Panc1 (cell line): ENCODE measurements around the gene CHST15.
A peak's percentile ranks its signal among the peaks of the same experiment; 100 is the strongest.

Experiments
- CTCF ChIP-seq: fragments of 450-650 bp; IDR thresholded peaks from 2 replicates; pipeline ENCODE4 v1.5.1; 2017; ENCODE audit warnings: mild to moderate bottlenecking
- POLR2AphosphoS5 ChIP-seq: IDR thresholded peaks from 2 replicates; pipeline ENCODE4 v1.6.1; 2012; ENCODE audit warnings: mild to moderate bottlenecking, low read depth, low read length, moderate library complexity
- REST ChIP-seq, 2 experiments: IDR thresholded peaks; 2 replicates each; pipeline ENCODE4 v1.6.1; 2011 to 2012; ENCODE audit warnings: low read depth in 2 of 2, control low read depth in 1 of 2, low read length in 1 of 2, mild to moderate bottlenecking in 1 of 2, moderate library complexity in 1 of 2; ENCODE audit not compliant: insufficient read depth in 1 of 2
- TCF7L2 ChIP-seq: IDR thresholded peaks from 2 replicates; pipeline ENCODE4 v1.6.1; 2011; ENCODE audit warnings: mild to moderate bottlenecking, low read depth, low read length, inconsistent platforms

GRCh38 chr10:123967626-123968243 lies 125.7 kb downstream of the CHST15 start:
- TF ChIP-seq CTCF (peak; percentile 96), REST (IDR thresholded peaks at IDR 0.05; ENCODE audit: insufficient read depth in 1 of 2, low read depth in 2 of 2, low read length in 1 of 2) (0 out of 4 replicates have a peak, but pooled peaks of 1 of the 2 experiments have one; percentile 50), POLR2AphosphoS5 (no peak), TCF7L2 (no peak)
